HK-2 (cell line): Measurements from ENCODE around the gene LHX2.
A peak's percentile ranks its signal among the peaks of the same experiment; 100 is the strongest.

ENCODE experiments used
- DNase-seq: peaks from one replicate; pipeline ENCODE4 v3.0.0-alpha.2; 2018; ENCODE audit not compliant: unreplicated experiment

LHX2 gene

DNA sequence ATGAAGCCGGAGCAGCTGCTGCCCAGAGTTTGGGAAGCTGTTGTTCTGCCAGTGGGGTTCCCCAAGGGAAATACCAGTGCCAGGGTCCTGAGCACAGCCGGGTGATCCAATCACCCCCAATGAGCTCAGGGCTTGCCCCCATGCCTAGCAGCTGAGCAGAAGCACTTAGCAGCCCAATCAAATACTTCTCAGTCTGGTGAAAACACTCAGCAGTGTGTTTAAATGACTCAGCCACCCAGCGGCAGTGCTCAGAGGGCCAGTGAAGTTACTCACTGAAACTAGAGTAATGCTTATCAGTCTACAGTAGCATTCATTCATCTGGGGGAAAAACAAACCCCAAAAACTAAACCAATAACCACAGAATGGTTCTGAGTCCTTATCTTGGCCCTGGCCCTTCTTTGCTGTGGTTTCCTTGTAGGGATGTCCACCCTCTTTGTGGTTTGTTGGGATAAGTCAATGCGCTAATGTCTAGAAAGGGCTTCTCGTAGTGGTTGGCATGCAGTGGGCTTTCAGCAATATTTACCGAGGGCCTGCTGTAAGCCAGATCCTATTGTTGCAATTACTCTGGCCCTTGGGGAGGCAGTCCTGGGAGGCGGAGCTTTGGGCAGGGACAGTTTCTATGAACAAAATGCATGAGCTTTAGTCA is 43.1 kb downstream of the LHX2 start:
- DNase-seq = peak; percentile 62

DNA sequence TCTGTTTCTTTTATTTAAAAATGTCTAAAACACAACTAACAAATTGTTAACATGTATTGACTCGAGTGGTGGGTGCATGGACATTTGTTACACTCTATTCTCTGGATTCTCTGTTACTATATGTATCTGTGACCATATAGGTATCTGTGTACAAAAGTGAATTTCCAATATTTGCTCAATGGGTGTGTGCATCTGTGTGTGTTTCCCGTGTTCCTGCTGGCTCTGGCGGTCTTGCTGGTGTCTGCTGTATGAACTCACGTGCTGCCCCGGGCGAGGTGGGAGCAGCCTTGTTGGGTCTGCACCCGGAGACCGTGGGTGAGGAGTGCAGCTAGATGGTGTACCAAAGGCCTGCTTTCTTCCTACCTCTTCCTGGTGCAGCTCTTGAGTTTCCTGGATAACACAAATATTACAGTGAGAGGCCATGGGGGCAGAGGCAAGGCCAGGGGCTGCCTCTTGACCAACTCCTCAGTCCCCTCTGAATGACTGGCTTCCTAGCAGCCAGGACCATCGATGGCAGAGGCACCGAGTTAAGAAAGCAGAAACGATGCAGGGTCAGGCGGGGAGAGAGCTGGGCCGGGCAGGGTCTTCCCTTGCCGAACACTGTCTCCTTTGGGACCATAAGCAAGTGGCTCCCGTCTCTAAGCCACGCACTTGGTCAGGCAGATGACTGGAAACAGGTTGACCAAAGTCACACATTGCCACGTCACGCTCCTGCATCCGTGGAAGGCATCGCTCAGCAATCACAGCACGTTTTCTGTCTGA is 49.5 kb downstream of the LHX2 start:
- DNase-seq = no peak

DNA sequence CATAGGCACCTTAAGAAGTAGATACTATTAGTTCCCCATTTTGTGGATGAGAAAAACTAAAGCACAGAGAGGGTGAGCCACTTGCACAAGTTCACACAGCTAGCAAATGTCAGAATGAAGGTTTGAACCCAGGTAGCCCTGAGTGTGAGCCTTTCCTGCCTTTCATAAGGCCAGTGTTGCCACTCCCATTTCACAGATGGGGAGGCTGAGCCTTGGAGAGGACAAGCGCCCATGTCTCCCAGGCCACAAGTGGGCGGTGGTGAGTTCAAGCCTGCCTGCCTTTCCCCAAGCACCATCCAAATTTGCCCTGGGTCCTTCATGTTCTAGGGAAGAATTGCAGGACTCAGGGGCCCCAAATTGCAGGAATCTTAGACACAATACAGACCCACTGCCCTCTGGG is 50.6 kb downstream of the LHX2 start:
- DNase-seq = no peak

DNA sequence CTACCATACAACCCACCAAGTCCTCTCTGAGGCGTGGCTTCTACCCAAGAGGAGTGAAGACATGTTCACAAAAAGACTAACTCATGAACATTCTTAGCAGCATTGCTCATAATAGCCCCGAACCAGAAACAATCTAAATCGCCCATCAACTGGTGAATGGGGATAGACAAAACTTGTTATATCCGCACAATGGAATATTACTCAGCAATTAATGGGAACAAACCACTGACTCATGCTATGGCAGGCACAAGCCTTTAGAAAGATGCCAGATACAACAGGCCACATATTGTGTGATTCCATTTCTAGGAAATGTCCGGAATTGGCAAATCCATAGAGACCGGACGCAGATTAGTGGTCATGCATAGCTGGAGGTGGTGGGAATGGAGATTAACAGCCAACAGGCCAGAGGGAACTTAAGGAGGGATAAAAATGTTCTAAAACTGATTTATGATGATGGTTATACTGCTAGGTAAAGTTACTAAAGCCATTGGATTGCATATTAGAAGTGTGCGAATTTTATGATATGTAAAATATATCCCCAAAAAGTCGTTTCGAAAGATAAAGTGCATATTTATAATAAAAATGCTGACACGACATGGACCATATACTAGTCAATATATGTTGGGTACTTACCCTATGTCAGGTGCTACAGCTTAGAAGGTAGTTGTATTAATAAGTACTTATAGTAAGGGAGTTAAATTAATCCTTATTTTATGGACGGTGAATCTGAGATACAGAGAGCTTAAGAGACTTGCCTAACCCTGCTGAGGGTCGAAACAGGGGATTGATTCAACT is 55.4 kb downstream of the LHX2 start:
- DNase-seq = no peak

DNA sequence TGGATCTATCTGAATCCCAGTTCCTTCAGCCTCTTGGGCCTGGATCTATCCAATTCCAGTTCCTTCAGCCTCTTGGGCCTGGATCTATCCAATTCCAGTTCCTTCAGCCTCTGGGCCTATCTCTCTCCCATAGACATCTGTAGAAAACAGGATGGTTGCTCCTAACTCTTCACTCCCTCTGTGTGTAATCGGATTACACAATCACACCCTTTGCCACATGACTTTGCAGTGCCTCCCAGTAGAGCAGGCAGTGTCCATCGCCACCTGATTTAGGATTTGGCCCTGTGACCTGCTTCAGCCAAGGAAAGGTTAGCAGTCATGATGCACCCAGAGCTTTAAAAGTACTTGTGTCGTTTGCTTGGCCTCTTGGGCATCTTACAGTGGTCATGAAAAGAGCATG is 56.7 kb downstream of the LHX2 start:
- DNase-seq = no peak

DNA sequence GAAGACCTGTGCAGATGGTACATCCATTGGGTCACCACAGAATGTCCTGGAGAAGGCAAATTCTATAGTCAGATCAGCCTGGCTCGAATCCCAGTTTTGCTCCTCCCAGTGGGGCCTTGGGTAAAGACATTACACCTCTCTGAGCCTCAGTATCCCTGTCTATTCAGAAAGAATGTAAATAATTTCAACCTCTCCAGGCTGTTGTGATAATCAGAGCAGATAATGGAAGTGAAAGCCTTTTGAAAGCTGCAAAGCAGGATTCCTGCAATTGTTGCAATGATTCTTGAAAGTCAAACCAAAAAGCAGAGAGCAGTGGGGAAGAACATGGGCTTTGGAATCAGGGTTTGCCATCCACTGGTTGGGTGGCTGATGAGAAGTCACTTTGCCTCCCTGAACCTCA is 63.2 kb downstream of the LHX2 start:
- DNase-seq = no peak

DNA sequence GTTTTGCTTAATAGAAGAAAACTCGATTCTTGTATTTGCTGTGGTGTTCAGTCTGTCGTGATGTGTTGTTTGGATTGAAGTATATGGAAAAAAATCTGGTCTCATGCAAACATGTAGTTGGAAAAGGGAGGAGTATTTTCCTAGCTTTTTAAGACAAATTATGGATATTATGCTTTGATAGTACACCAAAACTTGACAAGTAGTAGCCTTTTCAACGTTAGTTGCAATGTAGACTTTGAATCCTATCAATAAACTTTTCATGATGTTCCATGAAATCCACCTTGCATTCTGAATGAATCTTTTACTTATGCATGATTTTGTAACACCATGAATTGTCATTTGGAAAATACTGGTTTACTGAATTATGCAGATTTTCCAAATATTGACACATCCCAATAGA is 64.2 kb downstream of the LHX2 start:
- no peak for DNase-seq

DNA sequence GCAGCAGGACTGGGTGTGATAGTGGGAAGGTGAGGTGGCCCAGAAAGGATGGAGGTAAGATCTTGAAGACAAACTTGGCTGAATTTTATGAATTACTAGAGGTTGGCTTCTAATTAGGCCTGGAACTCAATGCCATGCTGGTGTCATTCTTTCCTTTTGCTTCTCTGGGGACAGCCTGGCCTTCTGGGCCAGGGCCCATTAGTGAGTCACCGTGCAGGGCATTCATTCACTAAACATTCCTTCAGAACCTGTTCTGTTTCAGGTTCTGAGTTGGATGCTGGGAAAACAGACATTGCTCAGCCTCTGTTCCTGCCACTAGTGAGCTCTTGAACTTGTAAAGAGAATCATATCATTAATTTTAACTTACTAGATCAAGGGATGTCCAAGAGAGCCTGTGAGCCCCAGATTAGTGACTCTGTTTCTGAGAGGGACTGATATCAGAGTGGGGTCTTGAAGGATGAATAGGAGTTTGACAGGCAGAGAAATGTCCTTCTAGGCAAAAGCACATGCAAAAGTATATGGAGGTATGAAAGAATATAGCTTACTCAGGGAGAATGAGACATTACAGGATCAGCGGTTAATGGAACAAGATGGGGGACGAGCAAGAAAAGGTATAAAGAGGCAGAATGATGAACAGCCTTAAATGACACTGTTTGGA is 66.5 kb downstream of the LHX2 start:
- no peak for DNase-seq

DNA sequence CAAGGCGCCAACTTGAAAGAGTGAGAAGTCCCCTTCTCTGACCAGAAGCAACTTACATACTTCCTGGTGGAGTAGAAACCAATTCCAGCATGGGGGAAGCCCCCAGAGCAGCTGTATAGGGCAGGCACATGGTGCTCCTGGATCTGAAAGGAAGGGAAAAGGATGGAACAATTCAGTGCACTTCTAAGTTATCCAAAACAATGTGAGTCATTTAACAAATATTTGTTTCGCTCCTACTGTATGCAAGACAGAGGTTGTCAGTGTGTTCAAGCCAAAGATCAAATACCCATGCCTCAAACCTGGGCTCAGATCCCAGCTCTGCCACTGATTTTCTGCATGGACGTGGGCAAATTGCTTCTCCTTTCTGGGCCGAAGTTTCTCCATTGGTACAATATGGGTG is 67.1 kb downstream of the LHX2 start:
- DNase-seq = no peak

DNA sequence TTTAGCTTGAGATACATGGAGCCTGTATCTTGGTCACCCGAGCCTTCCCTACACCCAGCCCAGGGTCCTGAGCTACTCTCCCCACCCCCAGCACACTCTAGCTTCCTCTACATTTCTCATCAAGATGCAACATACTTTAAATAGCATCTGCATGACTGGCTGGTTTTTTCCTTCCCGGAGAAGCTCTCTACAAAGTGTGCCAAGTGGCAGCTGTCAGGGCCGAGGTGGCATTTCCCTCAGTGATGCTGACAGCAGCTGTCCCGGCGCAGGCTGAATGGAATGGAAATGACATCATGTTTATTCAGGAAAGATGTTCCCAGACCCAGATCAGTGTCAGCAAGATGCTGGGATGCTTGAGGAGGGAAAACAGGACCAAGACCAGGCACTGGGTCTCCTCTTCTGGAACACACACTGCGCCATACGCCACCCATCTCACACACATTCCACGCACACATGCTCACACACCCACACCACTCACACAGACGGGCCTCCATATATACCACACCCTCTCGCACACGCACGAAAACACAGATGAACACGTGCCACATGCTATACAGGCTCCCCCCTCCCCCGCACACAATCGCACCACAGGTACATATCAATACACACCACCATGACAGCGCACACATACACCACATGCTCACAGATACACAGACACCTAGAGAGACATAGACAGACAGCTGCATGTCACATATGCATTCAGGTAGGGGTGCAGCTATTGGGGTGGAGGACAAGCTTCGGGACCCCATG is 67.8 kb downstream of the LHX2 start:
- peak; percentile 43 for DNase-seq

DNA sequence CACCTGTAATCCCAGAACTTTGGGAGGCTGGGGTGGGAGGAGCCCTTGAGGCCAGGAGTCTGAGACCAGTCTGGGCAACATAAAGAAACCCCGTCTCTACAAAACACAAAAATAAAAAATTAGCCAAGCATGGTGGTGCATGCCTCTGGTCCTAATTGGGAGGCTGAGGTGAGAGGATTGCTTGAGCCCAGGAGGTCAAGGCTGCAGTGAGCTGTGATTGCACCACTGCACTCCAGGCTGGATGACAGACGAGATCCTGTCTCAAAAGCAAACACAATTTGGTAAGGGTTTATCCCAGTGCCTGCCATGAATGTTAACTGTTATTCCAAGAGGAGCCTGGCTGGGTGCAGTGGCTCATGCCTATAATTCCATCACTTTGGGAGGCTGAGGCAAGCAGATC is 71.1 kb downstream of the LHX2 start:
- DNase-seq = no peak
